Suprapubic skin (tissue), 4 donors: ENCODE results near the gene IL17RC. TPM values are rescaled to one million over a fixed set of nuclear protein-coding genes. Genes with fewer than 3 reads are reported as not detected.

ENCODE experiments used
- DNase-seq, 2 donors: peaks; one replicate each; pipeline ENCODE4 v3.0.0-alpha.2; 2019; ENCODE audit warnings: low spot score in 2 of 2
- H3K27ac ChIP-seq: fragments of 200-600 bp; sonication (generic); one replicate; pipeline ENCODE4 v1.5.1; 2019
- H3K27me3 ChIP-seq: fragments of 200-600 bp; sonication (generic); one replicate; pipeline ENCODE4 v1.5.1; 2019
- H3K36me3 ChIP-seq: fragments of 200-600 bp; sonication (generic); one replicate; pipeline ENCODE4 v1.5.1; 2019
- H3K4me1 ChIP-seq: fragments of 200-600 bp; sonication (generic); one replicate; pipeline ENCODE4 v1.5.1; 2019
- H3K4me3 ChIP-seq: fragments of 200-600 bp; sonication (generic); one replicate; pipeline ENCODE4 v1.5.1; 2019; ENCODE audit warnings: mild to moderate bottlenecking
- H3K9me3 ChIP-seq: fragments of 200-600 bp; sonication (generic); one replicate; pipeline ENCODE4 v1.5.1; 2019
- EP300 ChIP-seq: sonication (generic); formaldehyde crosslinking; IDR thresholded peaks from one replicate; pipeline ENCODE4 v1.6.1; 2017; ENCODE audit warnings: antibody characterized with exemption
- POLR2A ChIP-seq, 2 donors: fragments of 450-650 bp; IDR thresholded peaks; one replicate each; pipeline ENCODE4 v1.6.1; 2017; ENCODE audit warnings: antibody characterized with exemption in 2 of 2, mild to moderate bottlenecking in 2 of 2, moderate library complexity in 2 of 2
- POLR2AphosphoS5 ChIP-seq, 3 donors: sonication (generic); formaldehyde crosslinking; IDR thresholded peaks; one replicate each; pipeline ENCODE4 v1.6.1; 2017; ENCODE audit warnings: antibody characterized with exemption in 3 of 3
- WGBS: methylation state at CpG from one replicate; pipeline ENCODE4 v1.1.5; 2018; 5-methylcytosine and 5-hydroxymethylcytosine counted together
- total RNA-seq, 4 donors: library from RNA; depleted of rRNA; stranded (reverse); fragments of >200 nt; gene quantifications; one replicate each; pipeline ENCODE4 v1.1.0, GENCODE V29; 2016
- TF ChIP-seq, protein P1 (sequence below), 2 donors: fragments of 200-600 bp in 1 of 2; fragments of 450-650 bp in 1 of 2; sonication (generic) in 1 of 2; IDR thresholded peaks; one replicate each; pipeline ENCODE4 v1.5.1; 2016 to 2019; ENCODE audit warnings: antibody characterized with exemption in 2 of 2, mild to moderate bottlenecking in 1 of 2, moderate library complexity in 1 of 2

IL17RC gene
- total RNA-seq, 4 donors from 2014 or later, result 92.5 to 185 (median 137) TPM

DNA sequence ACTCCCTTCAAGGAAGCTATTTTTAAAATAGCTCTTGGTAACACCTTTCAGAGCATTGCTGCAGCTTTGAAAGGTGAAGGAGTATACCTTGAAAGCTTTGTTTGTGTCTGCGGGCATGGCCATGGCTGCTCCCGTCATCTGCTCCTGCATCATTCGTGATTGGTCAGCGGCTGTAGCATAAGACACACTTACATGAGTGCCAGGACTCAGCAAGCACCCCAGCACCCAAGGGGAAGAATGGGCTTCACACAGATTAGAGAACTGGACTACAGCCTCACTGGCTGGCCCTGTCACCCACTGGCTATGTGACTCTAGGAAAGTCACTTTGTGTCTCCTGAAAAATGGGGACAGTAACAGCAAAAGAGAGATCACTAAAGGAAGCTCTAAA, 52.7 kb downstream of the IL17RC start:
- WGBS, result 92% methylated on average over 4 of the region's 4 CpGs
- Histone ChIP-seq H3K27me3 (no peaks in the 10 kb centered on the region), H3K36me3 (peaks cover 89% of the 10 kb centered on the region), H3K4me3 (no peak overlapping the region), H3K4me1 (no peaks in the 10 kb centered on the region), H3K27ac (peak overlapping the region; percentile 27), H3K9me3 (no peaks in the 10 kb centered on the region)
- no peak for DNase-seq
- TF ChIP-seq EP300 (no peak), POLR2AphosphoS5 (IDR thresholded peaks at IDR 0.05) (no peak), POLR2A (IDR thresholded peaks at IDR 0.05) (no peak)
- TF ChIP-seq, protein P1, sequence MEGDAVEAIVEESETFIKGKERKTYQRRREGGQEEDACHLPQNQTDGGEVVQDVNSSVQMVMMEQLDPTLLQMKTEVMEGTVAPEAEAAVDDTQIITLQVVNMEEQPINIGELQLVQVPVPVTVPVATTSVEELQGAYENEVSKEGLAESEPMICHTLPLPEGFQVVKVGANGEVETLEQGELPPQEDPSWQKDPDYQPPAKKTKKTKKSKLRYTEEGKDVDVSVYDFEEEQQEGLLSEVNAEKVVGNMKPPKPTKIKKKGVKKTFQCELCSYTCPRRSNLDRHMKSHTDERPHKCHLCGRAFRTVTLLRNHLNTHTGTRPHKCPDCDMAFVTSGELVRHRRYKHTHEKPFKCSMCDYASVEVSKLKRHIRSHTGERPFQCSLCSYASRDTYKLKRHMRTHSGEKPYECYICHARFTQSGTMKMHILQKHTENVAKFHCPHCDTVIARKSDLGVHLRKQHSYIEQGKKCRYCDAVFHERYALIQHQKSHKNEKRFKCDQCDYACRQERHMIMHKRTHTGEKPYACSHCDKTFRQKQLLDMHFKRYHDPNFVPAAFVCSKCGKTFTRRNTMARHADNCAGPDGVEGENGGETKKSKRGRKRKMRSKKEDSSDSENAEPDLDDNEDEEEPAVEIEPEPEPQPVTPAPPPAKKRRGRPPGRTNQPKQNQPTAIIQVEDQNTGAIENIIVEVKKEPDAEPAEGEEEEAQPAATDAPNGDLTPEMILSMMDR (IDR thresholded peaks at IDR 0.05), result no peak

DNA sequence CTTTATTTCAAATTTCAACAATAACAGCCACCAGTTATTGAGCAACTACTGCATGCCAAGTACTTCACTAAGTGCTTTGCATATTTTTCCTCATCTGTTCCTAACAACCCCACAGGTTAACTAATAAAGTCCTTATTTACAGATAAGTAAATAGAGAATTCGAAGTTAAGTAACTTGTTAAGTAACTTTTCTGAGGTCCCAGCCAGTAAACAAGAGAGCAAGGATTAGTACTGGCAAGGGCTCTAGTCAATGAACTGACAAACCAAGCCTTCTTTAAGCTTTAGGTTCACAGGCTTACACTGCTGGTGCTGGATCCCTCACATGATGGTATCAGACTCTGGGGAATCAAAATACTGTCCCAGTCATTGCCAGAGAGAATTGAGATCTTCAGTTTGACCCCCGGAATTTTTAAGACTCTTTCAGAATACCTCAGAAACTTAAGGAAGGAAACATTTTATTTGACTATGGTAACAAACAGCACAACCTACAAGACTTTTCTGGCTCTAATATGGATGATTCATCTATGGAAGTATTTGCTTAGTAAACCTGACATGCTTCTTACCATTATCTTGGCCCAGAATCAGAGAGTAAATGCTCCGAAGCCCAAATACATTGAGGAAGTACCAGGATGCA, 53.2 kb downstream of the IL17RC start:
- H3K27ac ChIP-seq, result peak overlapping the region; percentile 27
- WGBS, result 60% methylated on average over 3 of the region's 3 CpGs
- H3K9me3 ChIP-seq, result no peaks in the 10 kb centered on the region
- H3K36me3 ChIP-seq, result peaks cover 87% of the 10 kb centered on the region
- TF ChIP-seq EP300 (no peak), POLR2AphosphoS5 (IDR thresholded peaks at IDR 0.05) (no peak), POLR2A (IDR thresholded peaks at IDR 0.05) (no peak)
- TF ChIP-seq, protein P1 (IDR thresholded peaks at IDR 0.05), result no peak
- H3K4me1 ChIP-seq, result no peaks in the 10 kb centered on the region
- no peak for DNase-seq
- no peak overlapping the region for H3K4me3 ChIP-seq
- H3K27me3 ChIP-seq, result no peaks in the 10 kb centered on the region

DNA sequence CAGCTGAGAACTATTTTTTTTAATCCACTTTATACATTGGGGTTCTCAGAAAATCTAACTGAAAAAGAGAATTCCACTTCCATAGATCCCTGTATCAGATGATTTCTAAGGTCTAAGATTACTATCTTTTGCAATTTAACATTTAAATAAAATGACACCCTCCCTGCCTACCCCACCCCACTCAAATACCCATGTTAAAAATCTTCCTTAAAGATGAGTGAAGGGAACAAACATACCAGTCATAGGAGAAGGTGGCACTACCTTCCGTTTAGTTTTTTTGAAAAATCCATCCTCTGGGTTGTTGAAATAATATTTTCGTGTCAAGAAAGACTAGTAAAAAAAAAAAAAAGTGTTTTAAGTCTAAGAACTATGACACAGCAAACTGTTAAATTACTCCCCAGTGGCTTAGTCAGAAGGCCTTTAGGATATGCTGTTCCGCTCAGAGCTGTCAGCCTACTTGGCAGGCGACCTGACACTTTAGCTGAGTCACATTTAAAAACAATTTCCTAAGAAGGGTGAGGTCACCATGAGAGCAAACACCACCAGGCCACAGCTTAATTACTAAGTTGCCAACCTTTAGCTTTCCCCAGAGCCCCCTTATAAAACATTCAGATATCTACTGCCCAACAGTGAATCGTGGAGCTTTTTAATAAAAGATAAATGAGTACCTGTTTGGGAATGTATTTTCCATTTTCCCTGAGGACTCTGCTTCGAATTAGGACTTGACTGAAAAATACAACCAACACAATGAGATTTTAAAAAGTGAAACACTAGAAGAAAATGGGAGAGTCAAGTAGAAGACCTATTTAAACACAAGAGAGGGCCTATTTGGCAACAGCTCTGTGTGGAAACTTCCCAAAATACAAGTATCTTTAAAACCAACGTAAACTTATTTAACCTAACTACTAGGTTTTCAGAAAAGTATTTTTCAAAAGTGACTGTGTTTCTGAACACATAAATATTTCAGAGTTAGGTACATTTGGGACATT, 60.1 kb downstream of the IL17RC start:
- peaks cover 41% of the 10 kb centered on the region for H3K4me1 ChIP-seq
- TF ChIP-seq POLR2A (IDR thresholded peaks at IDR 0.05) (no peak), POLR2AphosphoS5 (IDR thresholded peaks at IDR 0.05) (peak in 2 of 3 donors; percentile 45 to 71)
- no peaks in the 10 kb centered on the region for H3K9me3 ChIP-seq
- no peak overlapping the region for H3K4me3 ChIP-seq
- DNase-seq, result peak in 1 of 2 donors; percentile 86
- H3K27me3 ChIP-seq, result no peaks in the 10 kb centered on the region
- WGBS, result 25% methylated on average over 7 of the region's 7 CpGs
- peaks cover 43% of the 10 kb centered on the region for H3K36me3 ChIP-seq
- peak overlapping the region; percentile 81 for H3K27ac ChIP-seq

DNA sequence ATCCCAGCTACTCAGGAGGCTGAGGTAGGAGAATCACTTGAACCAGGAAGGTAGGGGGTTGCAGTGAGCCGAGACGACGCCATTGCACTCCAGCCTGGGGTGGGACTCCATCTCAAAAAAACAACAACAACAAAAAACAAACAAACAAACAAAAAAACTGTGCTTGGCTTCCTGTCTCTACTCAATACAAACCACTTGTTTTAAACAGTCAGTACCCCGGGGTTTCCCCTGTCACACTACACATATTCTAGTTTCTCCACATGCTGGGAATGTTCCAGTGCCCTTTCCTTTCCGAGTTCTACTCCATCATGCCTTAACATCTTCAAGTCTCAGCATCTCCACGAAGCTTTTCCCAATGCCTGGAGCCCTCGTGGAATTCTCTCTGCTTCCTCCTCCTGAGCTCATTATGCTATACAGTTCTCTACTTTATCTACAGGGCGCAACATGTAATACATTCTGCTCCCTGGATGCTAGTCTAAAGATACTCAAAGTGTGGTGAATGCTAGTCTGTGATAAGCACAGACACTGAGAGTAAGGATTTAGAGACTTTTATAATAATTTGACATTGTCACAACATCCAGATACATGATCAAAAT, 61.9 kb downstream of the IL17RC start:
- peaks cover 29% of the 10 kb centered on the region for H3K36me3 ChIP-seq
- H3K27me3 ChIP-seq, result no peaks in the 10 kb centered on the region
- DNase-seq, result no peak
- H3K27ac ChIP-seq, result peak overlapping the region; percentile 81
- TF ChIP-seq, protein P1 (IDR thresholded peaks at IDR 0.05), result no peak
- no peak for TF ChIP-seq POLR2AphosphoS5 (IDR thresholded peaks at IDR 0.05)
- TF ChIP-seq POLR2A (IDR thresholded peaks at IDR 0.05), result no peak
- TF ChIP-seq EP300, result no peak
- no peaks in the 10 kb centered on the region for H3K9me3 ChIP-seq
- peaks cover 56% of the 10 kb centered on the region for H3K4me1 ChIP-seq
- 73% methylated on average over 8 of the region's 8 CpGs for WGBS
- H3K4me3 ChIP-seq, result no peak overlapping the region

DNA sequence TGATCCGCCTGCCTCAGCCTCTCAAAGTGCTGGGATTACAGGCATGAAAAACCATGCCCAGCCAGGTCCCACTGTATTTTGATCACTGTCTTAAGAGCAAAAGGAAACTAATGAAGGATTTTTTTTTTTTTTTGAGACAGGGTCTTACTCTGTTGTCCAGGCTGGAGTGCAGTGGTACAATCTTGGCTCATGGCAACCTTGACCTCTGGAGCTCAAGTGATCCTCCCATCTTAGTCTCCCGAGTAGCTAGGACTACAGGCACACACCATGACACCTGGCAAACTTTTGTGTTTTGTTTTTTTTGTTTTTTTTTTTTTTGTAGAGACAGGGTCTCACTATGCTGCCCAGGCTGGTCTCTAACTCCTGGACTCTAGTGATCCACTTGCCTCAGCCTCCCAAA, 63.4 kb downstream of the IL17RC start:
- H3K4me1 ChIP-seq, result peaks cover 70% of the 10 kb centered on the region
- no peak overlapping the region for H3K4me3 ChIP-seq
- H3K27me3 ChIP-seq, result no peaks in the 10 kb centered on the region
- peaks cover 17% of the 10 kb centered on the region for H3K36me3 ChIP-seq
- no peaks in the 10 kb centered on the region for H3K9me3 ChIP-seq
- no peak for TF ChIP-seq POLR2A (IDR thresholded peaks at IDR 0.05)
- no peak for TF ChIP-seq POLR2AphosphoS5 (IDR thresholded peaks at IDR 0.05)
- TF ChIP-seq EP300, result no peak
- no peak for DNase-seq
- WGBS, result 100% methylated on average over 2 of the region's 2 CpGs
- no peak overlapping the region for H3K27ac ChIP-seq

Other genes with a start within 250 kb of the IL17RC start
- gene CPNE9, start 213.3 kb upstream of the IL17RC start, total RNA-seq, result 1 to 10 TPM in 2 of 4 donors, under 1 TPM in 2; 0.49 to 3.4 (median 2.1) TPM
- gene BRPF1, start 185.4 kb upstream of the IL17RC start, total RNA-seq, result 10 to 100 TPM; 24.6 to 35.6 (median 29.4) TPM
- gene OGG1, start 167.1 kb upstream of the IL17RC start, total RNA-seq, result 10 to 100 TPM; 15.7 to 29.6 (median 25.5) TPM
- 10 to 100 TPM in 1 of 4 donors, 1 to 10 TPM in 3; 3.3 to 13.0 (median 5.2) TPM for gene CAMK1, start 147.2 kb upstream of the IL17RC start, total RNA-seq
- 10 to 100 TPM; 27.6 to 45.0 (median 38.8) TPM for gene TADA3, start 124.6 kb upstream of the IL17RC start, total RNA-seq
- gene ARPC4, start 124.0 kb upstream of the IL17RC start, total RNA-seq, result 100 to 1,000 TPM; 107 to 132 (median 124) TPM
- 100 to 1,000 TPM in 2 of 4 donors, 10 to 100 TPM in 2; 42.4 to 286 (median 83.3) TPM for gene TTLL3, start 106.8 kb upstream of the IL17RC start, total RNA-seq
- 10 to 100 TPM; 34.8 to 46.5 (median 42.1) TPM for gene RPUSD3, start 73.1 kb upstream of the IL17RC start, total RNA-seq
- gene CIDEC, start 36.8 kb upstream of the IL17RC start, total RNA-seq, result 10 to 100 TPM; 12.5 to 34.7 (median 26.1) TPM
- gene JAGN1, start 26.5 kb upstream of the IL17RC start, total RNA-seq, result 10 to 100 TPM; 29.5 to 71.3 (median 49.8) TPM
- gene IL17RE, start 14.2 kb upstream of the IL17RC start, total RNA-seq, result 100 to 1,000 TPM in 1 of 4 donors, 10 to 100 TPM in 3; 49.2 to 116 (median 77.8) TPM
- gene CRELD1, start 16.7 kb downstream of the IL17RC start, total RNA-seq, result 10 to 100 TPM; 18.9 to 46.7 (median 26.0) TPM
- gene PRRT3, start 35.3 kb downstream of the IL17RC start, total RNA-seq, result 1 to 10 TPM; 2.5 to 6.1 (median 3.0) TPM
- 10 to 100 TPM; 41.8 to 82.1 (median 77.5) TPM for gene EMC3, start 69.7 kb downstream of the IL17RC start, total RNA-seq
- 10 to 100 TPM in 2 of 4 donors, 1 to 10 TPM in 2; 4.9 to 23.2 (median 10.5) TPM for gene FANCD2, start 109.3 kb downstream of the IL17RC start, total RNA-seq
- not detected for gene FANCD2OS, start 191.2 kb downstream of the IL17RC start, total RNA-seq
- 100 to 1,000 TPM in 1 of 4 donors, 10 to 100 TPM in 3; 51.7 to 101 (median 83.9) TPM for gene BRK1, start 198.6 kb downstream of the IL17RC start, total RNA-seq
- gene VHL, start 224.7 kb downstream of the IL17RC start, total RNA-seq, result 10 to 100 TPM; 36.4 to 49.1 (median 42.8) TPM
- 10 to 100 TPM in 1 of 4 donors, 1 to 10 TPM in 3; 3.6 to 13.6 (median 7.4) TPM for gene IRAK2, start 247.8 kb downstream of the IL17RC start, total RNA-seq